NCI-H128 (cell line): ENCODE data around the gene PCDHGB5.

Experiments used
- DNase-seq: peaks from one replicate; lab custom pipeline; 2025; ENCODE audit not compliant: unreplicated experiment; lab: John Stamatoyannopoulos, UW

The PCDHGB5 gene

GRCh38 chr5:141439411-141440141 is 41.8 kb downstream of the PCDHGB5 start:
- DNase-seq: no peak

GRCh38 chr5:141440341-141440740 is 42.6 kb downstream of the PCDHGB5 start:
- DNase-seq: no peak

- no peak for DNase-seq
Measured at GRCh38 chr5:141441571-141442170, 43.9 kb downstream of the PCDHGB5 start.
